GM21526 (cell line): ENCODE results near the gene SEMA6B.
"Not testable (repeated sequence)": the region's sequence is repeated elsewhere in the genome, so short reads cannot be mapped to it uniquely, and the experiment has no call there.

Experiments
- ATAC-seq: cut with Tn5 transposase; IDR thresholded peaks from one replicate; pipeline ENCODE4 v1.9.1; 2021; ENCODE audit warnings: moderate library complexity; ENCODE audit not compliant: unreplicated experiment, low FRiP score

SEMA6B gene

DNA sequence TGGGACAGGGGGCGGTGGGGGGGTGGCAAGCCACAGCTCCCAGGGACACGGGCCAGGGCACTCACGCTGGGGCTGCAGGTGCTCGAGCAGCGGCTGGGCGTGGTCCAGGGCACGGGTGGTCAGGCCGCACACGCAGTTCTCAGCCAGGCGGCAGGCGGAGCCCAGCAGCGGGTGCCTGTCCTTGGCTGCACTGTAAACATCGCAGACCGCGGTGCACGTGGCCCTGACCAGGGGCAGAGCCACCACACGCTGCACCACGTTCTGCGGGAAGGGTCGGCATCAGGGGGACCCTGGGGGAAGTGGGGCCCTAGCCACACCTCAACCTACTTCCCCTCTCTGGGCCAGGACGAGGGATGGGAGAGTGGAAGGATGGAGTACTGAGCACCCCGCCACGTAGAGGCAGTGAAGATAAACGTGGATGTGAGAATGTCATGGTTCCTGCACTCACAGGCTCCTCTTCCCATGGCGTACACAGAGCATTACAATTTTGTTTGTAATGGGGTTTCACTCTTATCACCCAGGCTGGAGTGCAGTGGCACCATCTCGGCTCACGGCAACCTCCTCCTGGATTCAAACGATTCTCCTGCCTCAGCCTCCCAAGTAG is 27.8 kb downstream of the SEMA6B start:
- no peak for ATAC-seq

DNA sequence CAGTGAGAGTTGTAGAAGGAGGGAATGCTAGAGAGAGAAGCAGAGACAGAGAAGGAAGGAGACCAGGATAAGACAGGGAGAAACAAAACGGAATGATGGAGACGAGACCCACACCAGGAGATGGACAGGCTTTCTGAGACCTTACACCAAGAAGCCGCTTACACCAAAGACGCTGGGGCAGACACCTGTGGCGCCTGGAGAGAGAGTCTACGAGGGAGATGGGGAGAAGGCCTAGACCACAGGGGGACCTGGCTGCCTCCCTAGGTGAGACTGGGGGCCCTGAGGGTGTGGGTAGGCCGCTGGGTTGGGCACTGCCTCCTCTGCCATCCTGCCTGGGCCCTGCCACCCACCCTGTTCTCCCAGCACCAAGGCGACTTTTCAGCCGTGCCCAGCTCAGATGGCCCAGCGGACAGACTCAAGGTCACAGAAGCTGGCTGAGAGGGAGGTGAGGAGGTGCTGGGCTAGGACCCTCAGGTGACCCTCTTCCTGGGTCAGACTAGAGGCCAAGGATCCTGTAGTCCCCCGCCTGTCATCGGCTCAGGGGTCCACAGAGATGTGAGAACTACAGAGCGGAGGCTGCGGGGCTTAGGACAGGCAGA is 29.5 kb downstream of the SEMA6B start:
- ATAC-seq, result no peak

DNA sequence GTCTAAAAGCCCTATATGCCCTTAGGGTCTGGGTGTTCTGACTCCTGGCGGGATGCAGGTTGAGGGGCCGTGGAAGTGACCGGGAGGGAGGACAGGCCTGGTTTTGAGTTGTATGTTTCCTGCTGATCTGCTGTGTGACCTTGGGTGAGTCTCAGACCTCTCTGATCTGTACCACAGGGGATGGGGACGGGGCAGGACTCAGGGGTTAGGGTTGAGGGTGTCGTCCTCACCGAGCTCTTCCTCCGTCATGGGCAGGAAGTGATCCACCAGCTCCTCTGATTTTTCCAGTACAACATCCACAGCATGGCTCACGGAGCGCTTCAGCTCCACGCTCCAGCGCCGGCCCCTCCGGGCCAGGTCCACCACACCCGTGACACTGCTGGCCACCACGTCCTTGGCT is 30.6 kb downstream of the SEMA6B start:
- ATAC-seq, result no peak

DNA sequence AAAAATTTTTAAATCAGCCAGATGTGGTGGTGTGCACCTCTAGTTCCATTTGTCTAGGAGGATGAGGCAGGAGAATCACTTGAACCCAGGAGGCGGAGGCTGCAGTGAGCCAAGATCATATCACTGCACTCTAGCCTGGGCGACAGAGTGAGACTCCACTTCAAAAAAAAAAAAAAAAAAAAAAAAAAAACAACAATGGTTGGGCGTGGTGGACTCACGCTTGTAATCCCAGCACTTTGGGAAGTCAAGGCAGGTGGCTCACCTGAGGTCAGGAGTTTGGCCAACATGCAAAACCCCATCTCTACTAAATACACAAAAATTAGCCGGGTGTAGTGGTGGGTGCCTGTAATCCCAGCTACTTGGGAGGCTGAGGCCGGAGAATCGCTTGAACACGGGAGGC is 32.1 kb downstream of the SEMA6B start:
- ATAC-seq, result not testable (repeated sequence)

- ATAC-seq, result no peak
Measured at GRCh38 chr19:4525563-4526002, 33.9 kb downstream of the SEMA6B start.

GRCh38 chr19:4524808-4525562 is 34.5 kb downstream of the SEMA6B start:
- no peak for ATAC-seq

- ATAC-seq, result no peak
Measured at GRCh38 chr19:4523306-4524110, 36.0 kb downstream of the SEMA6B start.

- ATAC-seq, result no peak
Measured at GRCh38 chr19:4522291-4523002, 37.0 kb downstream of the SEMA6B start.

DNA sequence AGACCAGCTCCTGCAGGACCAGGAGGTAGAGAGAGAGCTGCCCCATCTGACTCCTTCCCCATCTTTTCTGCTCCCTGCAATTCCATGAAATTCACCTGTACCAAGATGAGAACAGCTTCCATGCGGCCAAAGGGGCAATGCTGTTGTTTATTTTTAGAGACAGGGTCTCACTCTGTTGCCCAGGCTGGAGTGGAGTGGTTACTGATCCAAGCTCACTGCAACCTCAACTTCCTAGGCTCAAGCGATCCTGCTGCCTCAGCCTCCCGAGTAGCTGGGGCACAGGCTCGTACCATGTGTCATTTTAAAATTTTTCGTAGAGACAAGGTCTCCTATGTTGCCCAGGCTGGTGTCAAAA is 37.6 kb downstream of the SEMA6B start:
- no peak for ATAC-seq

DNA sequence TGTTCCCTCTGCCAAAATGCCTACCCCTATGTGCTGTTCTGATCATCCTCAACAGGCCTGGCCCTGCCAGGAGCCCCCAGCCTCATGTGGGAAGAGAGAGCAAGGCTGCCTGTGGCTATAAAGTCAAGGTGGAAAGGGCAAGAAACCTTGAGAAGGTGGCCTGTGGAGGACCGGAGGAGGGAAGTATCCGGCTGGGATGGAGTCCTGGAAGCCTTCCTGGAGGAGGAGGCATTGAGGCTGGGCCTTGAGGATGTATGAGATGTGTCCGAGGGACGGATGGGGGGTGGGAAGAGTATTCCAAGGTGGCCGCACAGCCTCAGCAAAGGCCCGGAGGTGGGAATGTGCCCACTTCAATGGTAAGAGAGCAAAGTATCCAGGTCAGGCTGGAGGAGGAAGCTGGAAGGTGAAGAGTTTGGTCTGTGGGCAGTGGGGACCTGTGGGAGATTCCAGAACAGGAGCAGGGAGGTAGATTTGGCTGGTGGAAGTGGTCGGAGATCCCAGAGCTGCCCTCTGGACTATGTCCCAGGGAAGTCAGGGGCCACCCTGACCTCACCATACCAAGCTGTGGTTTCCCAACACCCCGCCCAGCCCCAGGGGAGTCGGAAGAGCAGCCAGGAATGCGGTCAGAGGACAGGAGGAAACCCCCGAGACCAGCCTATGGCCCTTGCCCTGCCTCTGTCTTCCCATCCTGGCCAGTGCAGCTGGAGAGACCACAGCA is 38.2 kb downstream of the SEMA6B start:
- ATAC-seq, result no peak

GRCh38 chr19:4519521-4520277 is 39.8 kb downstream of the SEMA6B start:
- ATAC-seq, result no peak

DNA sequence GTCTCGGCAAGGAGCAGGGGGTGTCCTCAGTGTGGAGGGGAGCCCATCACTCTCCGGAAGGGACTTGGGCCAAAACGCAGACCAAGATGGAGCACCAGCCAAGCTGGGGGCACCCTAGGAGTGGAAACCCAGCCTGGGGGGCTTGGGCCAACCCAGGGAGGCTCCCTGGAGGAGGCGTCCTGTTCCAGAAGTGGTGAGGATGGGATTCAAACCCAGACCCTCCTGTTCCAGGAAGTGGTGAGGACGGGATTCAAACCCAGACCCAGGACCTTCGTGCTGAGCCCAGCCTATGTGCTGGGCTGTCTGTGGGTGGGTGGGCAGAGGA is 40.4 kb downstream of the SEMA6B start:
- no peak for ATAC-seq

GRCh38 chr19:4518345-4519171 is 40.9 kb downstream of the SEMA6B start, which contains the start of gene PLIN4:
TSS of gene PLIN4 (minus strand) at chr19:4518486. CDS start at chr19:4518272, 214 bp downstream.
- no peak for ATAC-seq

GRCh38 chr19:4517451-4518057 is 41.9 kb downstream of the SEMA6B start:
- no peak for ATAC-seq

- ATAC-seq, result no peak
Measured at GRCh38 chr19:4516939-4517300, 42.6 kb downstream of the SEMA6B start.

- no peak for ATAC-seq
Measured at GRCh38 chr19:4516199-4516938, 43.1 kb downstream of the SEMA6B start.

DNA sequence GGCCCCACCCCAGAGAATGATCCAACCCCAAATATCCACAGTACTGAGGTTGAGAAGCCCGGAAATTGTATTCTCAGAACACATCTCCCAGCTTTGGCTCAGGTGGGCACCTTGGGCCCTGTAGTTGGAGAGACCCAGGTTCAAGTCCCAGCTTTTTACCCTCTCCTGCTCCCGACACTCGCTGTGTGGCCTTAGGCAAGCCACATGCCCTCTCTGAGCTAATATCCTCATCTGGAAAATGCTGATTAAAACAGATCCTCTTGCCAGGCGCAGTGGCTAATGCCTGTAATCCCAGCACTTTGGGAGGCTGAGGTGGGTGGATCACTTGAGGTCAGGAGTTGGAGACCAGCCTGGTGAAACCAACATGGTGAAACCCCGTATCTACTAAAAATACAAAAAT is 43.8 kb downstream of the SEMA6B start:
- no peak for ATAC-seq
